ENCODE data around the gene RALGPS1. TPM values are rescaled to one million over a fixed set of nuclear protein-coding genes. Genes with fewer than 3 reads are reported as not detected.

RALGPS1 gene
- total and polyA plus RNA-seq, 2 donors (not counting 1 experiment from before 2014, with no cell fraction given): 19.7 to 39.9 TPM

GRCh38 chr9:127056446-127056845 lies 141.9 kb downstream of the RALGPS1 start:
- POLR2A ChIA-PET: interaction anchor here (0.6 kb wide), 1 partner anchor 135 kb away, joined by 3 read pairs; no protein-coding TSS in a partner anchor
- Mint-ChIP-seq H3K27me3 (no peaks in the 10 kb centered on the region), H3K4me3 (no peak overlapping the region), H3K4me1 (peaks cover 25% of the 10 kb centered on the region), H3K9me3 (ENCODE audit: insufficient read depth) (no peaks in the 10 kb centered on the region), H3K27ac (no peak overlapping the region)
- TF ChIP-seq EZH2 (IDR thresholded peaks at IDR 0.05; ENCODE audit: borderline replicate concordance, insufficient read depth, low read depth, low read length, poor library complexity, severe bottlenecking): no peak
- TF ChIP-seq CTCF (IDR thresholded peaks at IDR 0.05): no peak
- ATAC-seq (ENCODE audit: low read depth) (no peak), DNase-seq (no peak)
- Histone ChIP-seq H3K4me3 (ENCODE audit: control extremely low read depth in 1 of 5, extremely low read depth in 1 of 5, insufficient read depth in 1 of 5, low read depth in 2 of 5, low read length in 4 of 5) (no peak overlapping the region), H3K4me2 (replicated peaks; ENCODE audit: low read depth, low read length, poor library complexity, severe bottlenecking) (no peak overlapping the region), H4K20me1 (ENCODE audit: control insufficient read depth, insufficient read depth, low read length, poor library complexity, severe bottlenecking) (no peaks in the 10 kb centered on the region), H3K79me2 (ENCODE audit: control insufficient read depth, insufficient read depth, low read length) (no peaks in the 10 kb centered on the region), H3K27me3 (replicated peaks in 1 of 4; ENCODE audit: control extremely low read depth in 1 of 4, control insufficient read depth in 3 of 4, insufficient read depth in 4 of 4, low read length in 3 of 4) (no peaks in the 10 kb centered on the region), H3K36me3 (replicated peaks in 1 of 2; ENCODE audit: control extremely low read depth in 1 of 2, control insufficient read depth in 1 of 2, extremely low read depth in 1 of 2, insufficient read depth in 2 of 2, low read length in 1 of 2) (peaks cover 2 to 9% of the 10 kb centered on the region in 2 experiments), H3K9ac (ENCODE audit: low read length) (no peak overlapping the region), H2AFZ (ENCODE audit: insufficient read depth, low read depth, low read length, poor library complexity, severe bottlenecking) (no peak overlapping the region), H3K9me3 (ENCODE audit: control extremely low read depth in 1 of 3, control insufficient read depth in 2 of 3, insufficient read depth in 1 of 3, low read length in 2 of 3) (no peaks in the 10 kb centered on the region), H3K27ac (ENCODE audit: low read length in 2 of 2) (no peak overlapping the region), H3K4me1 (ENCODE audit: control insufficient read depth in 2 of 2, insufficient read depth in 2 of 2, low read length in 2 of 2) (peaks cover 9 to 10% of the 10 kb centered on the region in 2 donors)
- WGBS (ENCODE audit: insufficient coverage): 100% methylated on average over 2 of the region's 3 CpGs
- CTCF ChIA-PET: no interaction called here
- intact Hi-C loops (cut with micrococcal nuclease): no loop called here

- no peak for ATAC-seq (ENCODE audit: low read depth)
- WGBS (ENCODE audit: insufficient coverage): 100% methylated on average over 7 of the region's 7 CpGs
- H3K4me3 ChIP-seq (ENCODE audit: control extremely low read depth in 1 of 5, extremely low read depth in 1 of 5, insufficient read depth in 1 of 5, low read depth in 2 of 5, low read length in 4 of 5): no peak overlapping the region
- Mint-ChIP-seq H3K4me3 (no peak overlapping the region), H3K27me3 (no peaks in the 10 kb centered on the region), H3K4me1 (peaks cover 25% of the 10 kb centered on the region), H3K9me3 (ENCODE audit: insufficient read depth) (no peaks in the 10 kb centered on the region), H3K27ac (no peak overlapping the region)
- no peak for DNase-seq
- ChIA-PET CTCF (no interaction called here), POLR2A (no interaction called here)
- no peak overlapping the region for H2AFZ ChIP-seq (ENCODE audit: insufficient read depth, low read depth, low read length, poor library complexity, severe bottlenecking)
- H3K4me1 ChIP-seq (ENCODE audit: control insufficient read depth in 2 of 2, insufficient read depth in 2 of 2, low read length in 2 of 2): peaks cover 9 to 10% of the 10 kb centered on the region in 2 donors
- TF ChIP-seq CTCF (IDR thresholded peaks at IDR 0.05) (no peak), EZH2 (IDR thresholded peaks at IDR 0.05; ENCODE audit: borderline replicate concordance, insufficient read depth, low read depth, low read length, poor library complexity, severe bottlenecking) (no peak)
- no peaks in the 10 kb centered on the region for H3K79me2 ChIP-seq (ENCODE audit: control insufficient read depth, insufficient read depth, low read length)
- no peak overlapping the region for H3K9ac ChIP-seq (ENCODE audit: low read length)
- H3K9me3 ChIP-seq (ENCODE audit: control extremely low read depth in 1 of 3, control insufficient read depth in 2 of 3, insufficient read depth in 1 of 3, low read length in 2 of 3): no peaks in the 10 kb centered on the region
- intact Hi-C loops (cut with micrococcal nuclease): no loop called here
- H3K36me3 ChIP-seq (replicated peaks in 1 of 2; ENCODE audit: control extremely low read depth in 1 of 2, control insufficient read depth in 1 of 2, extremely low read depth in 1 of 2, insufficient read depth in 2 of 2, low read length in 1 of 2): peaks cover 2% of the 10 kb centered on the region in 2 experiments
- H3K4me2 ChIP-seq (replicated peaks; ENCODE audit: low read depth, low read length, poor library complexity, severe bottlenecking): no peak overlapping the region
- H3K27ac ChIP-seq (ENCODE audit: low read length in 2 of 2): no peak overlapping the region
- no peaks in the 10 kb centered on the region for H4K20me1 ChIP-seq (ENCODE audit: control insufficient read depth, insufficient read depth, low read length, poor library complexity, severe bottlenecking)
- H3K27me3 ChIP-seq (replicated peaks in 1 of 4; ENCODE audit: control extremely low read depth in 1 of 4, control insufficient read depth in 3 of 4, insufficient read depth in 4 of 4, low read length in 3 of 4): no peaks in the 10 kb centered on the region
Measured at GRCh38 chr9:127058011-127058644, 143.5 kb downstream of the RALGPS1 start.

Measured in B cell (primary cell).